EH (cell line): ENCODE data around the gene TP53.
"Not testable (repeated sequence)": the region's sequence is repeated elsewhere in the genome, so short reads cannot be mapped to it uniquely, and the experiment has no call there.

Experiments used
- DNase-seq: peaks from one replicate; pipeline ENCODE4 v3.0.0-alpha.2; 2015; ENCODE audit warnings: low read depth

TP53 gene

DNA sequence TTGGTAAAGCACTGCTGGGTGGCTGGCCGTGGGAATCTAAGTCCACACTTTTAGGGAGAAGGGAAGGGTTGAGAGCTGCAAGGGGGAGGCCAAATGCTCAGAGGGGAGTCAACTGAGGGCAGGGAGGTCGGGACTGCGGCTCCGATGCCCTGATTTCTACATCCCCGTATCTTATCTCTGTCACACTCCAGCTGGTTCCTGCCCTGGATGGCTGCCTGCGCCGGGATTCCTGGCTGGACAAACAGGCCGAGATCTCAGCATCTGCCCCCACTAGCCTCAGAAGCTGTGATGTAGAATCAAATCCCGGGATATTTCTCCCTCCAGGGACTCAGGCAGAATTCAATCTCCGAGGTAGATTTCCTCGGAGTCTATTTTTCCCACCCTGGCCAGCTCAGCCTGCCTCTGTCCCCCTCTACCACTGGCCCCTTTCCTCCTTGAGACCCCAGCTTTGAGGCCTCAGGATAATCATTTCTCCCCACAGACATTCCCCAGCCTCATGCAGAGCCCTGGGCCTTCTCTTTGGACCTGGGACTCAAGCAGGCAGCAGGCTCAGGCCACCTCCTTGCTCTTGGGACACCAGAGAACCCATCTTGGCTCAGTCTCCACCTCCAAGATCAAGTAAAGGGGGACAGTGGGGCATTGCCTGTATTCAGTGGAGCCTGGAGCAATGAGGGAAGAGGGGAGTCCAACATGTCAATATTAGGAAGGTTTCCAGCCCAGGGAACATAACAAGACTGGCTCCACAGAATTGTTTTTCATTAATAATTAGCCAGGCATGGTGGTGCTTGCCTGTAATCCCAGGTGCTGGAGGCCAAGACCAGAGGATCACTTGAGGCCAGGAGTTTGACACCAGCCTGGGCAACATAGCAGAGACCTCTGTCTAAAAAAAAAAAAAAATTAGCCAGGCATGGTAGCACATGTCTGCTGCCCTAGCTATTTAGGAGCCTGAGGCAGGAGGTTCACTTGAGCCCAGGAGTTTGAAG lies 55.6 kb downstream of the TP53 start:
- DNase-seq: no peak

DNA sequence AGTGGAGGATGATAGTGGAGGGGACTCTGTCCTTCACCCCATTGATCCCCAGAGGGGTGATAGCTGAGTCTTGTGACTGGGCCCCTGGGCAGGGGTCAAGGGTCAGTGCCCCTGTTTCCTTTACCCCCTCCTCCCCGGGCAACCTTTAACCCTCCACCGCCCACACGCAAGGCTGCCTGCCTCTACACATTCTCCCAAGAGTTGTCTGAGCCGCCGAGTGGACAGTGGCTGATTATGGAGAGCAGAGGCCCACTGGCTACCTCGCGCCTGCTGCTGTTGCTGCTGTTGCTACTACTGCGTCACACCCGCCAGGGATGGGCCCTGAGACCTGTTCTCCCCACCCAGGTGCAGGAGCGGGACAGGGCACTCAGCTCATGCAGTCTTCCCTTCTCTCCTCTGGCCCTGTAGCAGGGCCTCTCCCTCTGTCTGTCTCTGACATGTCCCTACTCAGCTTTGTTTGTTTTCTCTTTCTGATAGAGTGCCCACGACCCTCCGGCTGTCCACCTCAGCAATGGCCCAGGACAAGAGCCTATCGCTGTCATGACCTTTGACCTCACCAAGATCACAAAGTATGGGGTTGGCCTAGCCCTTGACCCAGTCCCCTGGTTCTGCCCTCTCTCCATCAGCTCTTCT lies 57.2 kb downstream of the TP53 start, which contains the start of gene SHBG:
TSS of gene SHBG (plus strand) at position 197 of the 633 bp plus-strand sequence. CDS start at position 235, 38 bp downstream.
- DNase-seq: no peak

DNA sequence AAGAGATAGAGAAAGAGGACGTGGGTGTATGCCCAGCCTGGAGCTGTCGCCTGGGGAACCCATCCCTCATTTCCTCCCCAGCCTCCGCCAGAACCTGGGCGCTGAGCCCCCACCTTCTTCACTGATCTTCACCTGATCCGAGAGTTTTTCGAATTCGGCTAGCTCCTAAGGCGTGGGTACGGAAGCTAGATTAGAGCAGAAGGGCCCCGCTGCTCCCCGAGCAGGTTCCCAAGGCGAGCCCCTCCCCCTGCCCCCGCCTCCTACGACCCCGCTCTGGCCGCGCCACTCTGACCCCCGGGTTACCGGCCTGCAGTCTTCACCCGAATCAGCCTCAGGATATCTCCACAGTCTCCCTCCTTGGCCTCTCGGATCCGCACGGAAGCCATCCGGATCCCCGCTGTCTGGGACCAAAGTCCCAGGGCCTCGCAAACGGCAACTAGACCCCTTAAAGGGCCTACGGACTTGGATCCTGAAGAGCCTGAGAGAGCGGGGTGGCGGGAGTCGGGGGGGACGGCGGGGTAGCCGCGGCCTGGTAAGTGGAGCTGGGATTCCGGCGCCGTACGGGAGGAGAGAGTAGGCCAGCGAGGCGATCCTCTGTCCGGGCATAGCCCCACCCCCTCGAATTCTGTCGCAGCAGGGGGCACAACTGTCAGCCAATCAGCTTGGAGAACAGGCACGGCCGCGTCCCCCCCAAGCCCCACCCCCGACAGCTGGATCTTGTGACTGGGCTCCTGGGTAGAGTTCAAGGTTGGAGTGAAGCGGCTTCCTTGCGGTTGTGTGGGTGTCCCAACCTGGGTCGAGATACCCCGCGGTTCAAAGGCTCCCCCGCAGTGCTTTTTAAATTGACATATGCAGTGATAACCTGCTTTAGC lies 59.8 kb downstream of the TP53 start, which contains the start of gene SAT2:
TSS of gene SAT2 (minus strand) at position 572 of the 872 bp plus-strand sequence. CDS start at position 386, 186 bp downstream.
- peak; percentile 95 for DNase-seq

DNA sequence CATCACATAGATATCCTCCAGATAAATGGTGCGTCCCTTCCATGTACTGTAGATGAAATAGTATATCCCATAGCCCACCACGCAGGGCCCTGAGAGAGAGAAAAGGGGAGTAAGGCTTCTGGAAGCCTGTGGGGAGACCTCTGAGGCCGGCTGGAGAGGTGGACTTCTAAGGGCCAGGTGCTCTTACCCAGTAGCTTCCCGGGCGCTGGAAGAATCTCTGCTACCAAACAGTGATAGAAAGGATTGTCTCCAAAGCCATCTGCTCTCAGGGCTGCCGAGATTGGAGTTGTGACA lies 60.4 kb downstream of the TP53 start:
- DNase-seq: no peak

DNA sequence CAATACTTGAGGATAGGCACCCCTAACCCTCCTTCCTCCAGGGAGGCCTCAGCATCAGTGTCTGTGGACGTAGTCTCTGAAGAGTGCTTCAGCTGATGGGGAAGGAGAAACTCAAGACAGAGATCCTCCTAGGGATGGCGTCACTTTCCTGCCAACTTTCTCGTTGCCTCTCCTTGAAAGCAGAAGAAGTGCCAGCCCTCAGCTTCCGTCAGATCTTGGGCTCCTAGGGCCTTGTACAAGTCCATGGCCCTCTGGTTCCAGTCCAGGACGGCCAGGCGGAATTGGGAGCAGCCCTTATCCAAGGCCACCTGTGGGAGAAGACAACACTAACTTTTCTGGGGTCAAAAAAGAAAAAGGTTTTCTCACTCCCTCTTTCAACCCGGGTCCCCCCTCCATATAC lies 61.0 kb downstream of the TP53 start:
- no peak for DNase-seq

DNA sequence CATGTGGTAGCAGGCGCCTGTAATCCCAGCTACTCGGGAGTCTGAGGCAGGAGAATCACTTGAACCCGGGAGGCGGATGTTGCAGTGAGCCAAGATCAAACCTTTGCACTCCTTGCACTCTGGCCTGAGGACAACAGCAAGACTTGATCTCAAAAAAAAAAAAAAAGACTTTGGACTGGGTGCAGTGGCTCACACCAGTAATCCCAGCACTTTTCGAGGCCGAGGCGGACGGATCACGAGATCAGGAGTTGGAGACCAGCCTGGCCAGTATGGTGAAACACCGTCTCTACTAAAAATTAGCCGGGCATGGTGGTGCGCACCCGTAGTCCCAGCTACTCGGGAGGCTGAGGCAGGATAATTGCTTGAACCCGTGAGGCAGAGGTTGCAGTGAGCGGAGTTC lies 61.5 kb downstream of the TP53 start:
- DNase-seq: not testable (repeated sequence)

DNA sequence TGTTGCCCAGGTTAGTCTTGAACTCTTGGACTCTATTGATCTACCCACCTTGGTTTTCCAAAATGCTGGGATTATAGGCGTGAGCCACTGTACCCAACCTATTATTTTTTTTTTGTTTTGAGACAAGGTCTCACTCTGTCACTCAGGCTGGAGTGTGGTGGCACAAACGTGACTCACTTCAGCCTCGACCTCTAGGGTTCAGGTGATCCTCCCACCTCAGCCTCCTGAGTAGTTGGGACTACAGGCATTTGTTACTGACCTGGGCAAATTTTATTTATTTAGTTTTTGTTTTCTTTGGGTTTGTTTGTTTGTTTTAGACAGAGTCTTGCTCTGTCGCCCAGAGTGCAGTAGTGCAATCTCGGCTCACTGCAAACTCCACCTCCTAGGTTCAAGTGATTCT lies 63.6 kb downstream of the TP53 start:
- DNase-seq: no peak

DNA sequence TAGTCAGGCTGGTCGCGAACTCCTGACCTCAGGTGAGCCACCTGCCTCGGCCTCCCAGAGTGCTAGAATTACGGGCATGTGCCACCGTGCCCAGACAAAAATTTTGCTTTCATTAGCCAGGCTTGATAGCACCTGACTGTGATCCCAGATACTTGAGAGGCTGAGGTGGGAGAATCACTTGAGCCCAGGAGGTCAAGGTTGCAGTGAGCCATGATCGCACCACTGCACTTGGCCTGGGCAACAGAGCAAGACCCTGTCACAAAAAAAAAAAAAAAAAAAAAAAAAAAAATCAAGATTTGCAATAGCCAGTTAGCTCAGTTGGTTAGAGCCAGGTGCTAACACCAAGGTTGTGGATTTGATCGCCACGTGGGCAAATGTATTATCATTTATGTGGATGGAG lies 66.5 kb downstream of the TP53 start:
- no peak for DNase-seq

DNA sequence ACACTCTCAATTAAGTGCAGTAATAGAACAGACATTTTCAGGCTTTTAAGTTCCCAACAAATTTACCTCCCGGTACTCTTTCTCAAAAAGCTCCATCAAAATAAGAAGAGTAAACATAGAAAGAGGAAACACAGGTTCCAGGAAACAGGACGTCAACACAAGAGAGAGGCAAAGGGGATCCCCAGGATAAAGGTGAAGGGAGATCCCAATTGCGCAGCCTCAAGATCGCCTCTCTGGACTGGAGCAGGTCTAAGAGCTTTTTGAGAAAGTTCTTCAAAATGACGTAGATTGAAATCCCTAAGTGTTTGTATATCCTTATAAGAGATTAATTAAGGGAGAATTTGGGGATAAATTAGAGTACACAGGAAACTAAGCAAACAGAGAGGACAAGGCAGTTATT lies 68.7 kb downstream of the TP53 start:
- no peak for DNase-seq
